Muscle of back (tissue), 11 donors: Measurements from ENCODE around the gene PLCD1. TPM values are rescaled to one million over a fixed set of nuclear protein-coding genes. Genes with fewer than 3 reads are reported as not detected.
"Not testable (repeated sequence)": the region's sequence is repeated elsewhere in the genome, so short reads cannot be mapped to it uniquely, and the experiment has no call there.

ENCODE experiments used
- DNase-seq, 3 donors: peaks; one replicate each; pipeline versions ENCODE4 v3.0.0 to v3.0.0-alpha.2; 2013
- polyA plus RNA-seq, 10 donors: library from polyadenylated mRNA; unstranded; fragments of 120-200 nt; gene quantifications; one replicate each; pipeline ENCODE4 v1.2.1, GENCODE V29; 2013; ENCODE audit not compliant: insufficient read length in 10 of 10

The PLCD1 gene
- polyA plus RNA-seq, 10 donors = 9.2 to 14.3 (median 12.6) TPM

DNA sequence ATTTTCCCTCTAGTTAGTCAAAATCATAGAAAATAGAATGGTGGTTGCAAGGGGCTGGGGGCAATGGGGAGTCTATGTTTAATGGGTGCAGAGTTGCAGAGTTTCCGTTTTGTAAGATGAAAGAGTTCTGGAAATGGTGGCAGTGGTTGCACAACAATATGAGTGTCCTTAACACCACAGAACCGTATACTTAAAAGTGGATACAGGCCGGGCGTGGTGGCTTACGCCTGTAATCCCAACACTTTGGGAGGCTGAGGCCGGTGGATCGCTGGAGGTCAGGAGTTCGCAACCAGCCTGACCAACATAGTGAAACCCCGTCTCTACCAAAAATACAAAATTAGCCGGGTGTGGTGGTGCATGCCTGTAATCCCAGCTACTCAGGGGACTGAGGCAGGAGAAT is 41.1 kb downstream of the PLCD1 start:
- DNase-seq = not testable (repeated sequence)

DNA sequence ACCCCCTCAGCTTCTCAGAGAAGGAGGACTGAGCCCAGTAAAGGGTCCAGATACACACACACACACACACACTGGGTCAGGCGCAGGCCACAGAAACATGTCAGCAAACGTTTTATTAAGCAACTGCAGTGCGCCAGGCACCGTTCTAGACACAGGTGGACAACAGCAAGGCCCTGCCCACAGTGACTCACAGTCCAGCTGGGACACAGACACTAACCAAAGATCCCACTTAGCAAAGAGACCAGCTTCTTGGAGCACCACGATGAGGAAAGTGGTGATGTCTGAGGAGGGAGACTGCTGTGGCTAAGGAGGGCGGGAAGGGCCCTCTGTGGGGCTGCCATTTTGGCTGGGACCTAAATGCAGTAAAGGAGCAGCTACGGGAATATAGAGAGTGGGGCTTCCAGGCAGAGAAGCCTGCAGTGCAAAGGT is 41.7 kb downstream of the PLCD1 start:
- no peak for DNase-seq

DNA sequence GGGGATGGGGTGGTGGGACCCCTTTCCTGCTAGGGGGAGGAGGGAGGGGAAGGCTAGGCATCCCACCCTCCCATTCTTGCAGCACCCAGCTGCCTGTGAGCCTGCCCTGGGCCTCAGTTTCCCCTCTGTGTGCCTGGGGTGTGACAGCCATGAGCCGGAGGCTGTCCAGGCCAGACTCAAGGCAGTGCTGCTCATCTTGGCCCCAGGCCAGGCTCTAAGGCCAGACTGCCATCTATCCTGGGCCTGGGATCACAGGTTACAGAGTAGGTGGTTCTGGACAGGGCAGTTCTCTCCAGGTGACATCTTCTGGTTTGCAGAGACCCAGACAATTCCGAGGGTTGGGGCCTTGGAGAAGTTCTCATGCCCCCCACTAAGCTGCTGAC is 42.1 kb downstream of the PLCD1 start:
- no peak for DNase-seq

DNA sequence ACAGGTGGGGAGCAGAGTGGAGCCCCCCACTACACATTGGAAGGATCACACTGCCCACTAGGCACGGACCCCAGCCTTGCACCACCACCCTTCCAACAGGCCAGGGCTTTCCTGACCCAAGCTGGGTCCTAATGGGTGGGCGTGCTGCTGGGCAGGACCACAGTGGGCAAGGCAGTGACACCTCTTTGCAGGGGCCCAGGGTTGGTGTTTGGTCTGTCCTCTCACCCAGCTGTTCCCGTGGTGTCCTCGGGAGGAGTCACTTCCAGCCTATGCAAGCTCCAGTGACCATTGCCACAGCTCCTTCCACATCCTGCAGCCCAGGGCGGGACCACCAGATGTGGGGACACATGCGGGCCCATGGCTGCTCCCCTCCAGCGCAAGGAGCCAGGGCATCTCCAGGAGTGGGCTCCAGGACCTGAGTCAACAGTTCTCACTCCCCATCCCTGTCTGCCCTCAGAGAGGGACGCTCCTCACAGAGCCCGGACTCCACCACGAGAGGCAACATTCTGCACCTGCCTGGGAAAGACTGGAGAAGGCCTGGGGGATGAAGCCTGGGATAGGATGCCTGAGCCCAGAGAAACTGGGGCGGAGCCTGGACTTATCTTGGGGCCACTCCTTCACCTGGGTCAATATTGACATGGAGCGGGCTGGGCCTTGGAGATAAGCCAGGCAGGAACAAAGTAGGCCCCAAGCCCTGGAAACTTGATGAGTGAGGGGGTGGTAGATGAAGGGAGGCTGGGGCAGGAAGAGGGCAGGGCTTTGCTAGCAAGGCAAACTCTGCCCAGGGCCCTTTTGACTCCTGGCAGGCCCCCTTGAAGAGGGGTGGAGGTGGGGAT is 42.7 kb downstream of the PLCD1 start:
- DNase-seq = no peak

DNA sequence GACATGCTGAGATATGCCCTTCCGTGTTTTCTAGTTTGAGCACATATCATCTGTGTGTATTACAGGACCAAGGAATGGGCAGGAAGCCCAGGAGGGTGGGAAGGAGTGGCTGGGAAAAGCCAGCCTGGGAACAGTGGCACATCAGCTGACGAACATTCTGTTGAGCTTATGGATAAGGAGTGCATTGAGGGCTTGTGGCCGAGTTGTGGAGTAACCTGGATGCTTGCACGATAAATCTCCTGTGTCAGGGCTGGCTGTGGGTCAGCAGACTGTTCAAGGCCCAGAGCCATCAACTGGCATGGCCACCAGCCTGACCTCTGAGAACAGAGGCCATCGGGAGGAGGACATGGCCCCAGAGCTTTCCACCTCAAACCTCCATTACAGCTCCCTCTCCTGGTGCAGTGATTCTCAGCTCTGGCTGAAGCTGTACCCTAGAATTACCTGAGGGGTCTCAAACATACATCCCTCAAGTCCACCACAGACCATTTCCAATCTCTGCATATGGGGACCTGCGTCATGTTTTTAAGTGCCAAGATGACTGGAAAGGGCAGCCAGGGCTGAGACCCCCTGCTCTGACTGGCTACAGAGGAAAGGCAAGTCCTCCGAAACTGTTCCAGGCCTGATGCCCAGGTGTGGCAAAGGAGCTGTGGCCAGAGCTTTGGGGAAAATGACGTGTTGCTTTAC is 43.7 kb downstream of the PLCD1 start:
- DNase-seq = no peak

DNA sequence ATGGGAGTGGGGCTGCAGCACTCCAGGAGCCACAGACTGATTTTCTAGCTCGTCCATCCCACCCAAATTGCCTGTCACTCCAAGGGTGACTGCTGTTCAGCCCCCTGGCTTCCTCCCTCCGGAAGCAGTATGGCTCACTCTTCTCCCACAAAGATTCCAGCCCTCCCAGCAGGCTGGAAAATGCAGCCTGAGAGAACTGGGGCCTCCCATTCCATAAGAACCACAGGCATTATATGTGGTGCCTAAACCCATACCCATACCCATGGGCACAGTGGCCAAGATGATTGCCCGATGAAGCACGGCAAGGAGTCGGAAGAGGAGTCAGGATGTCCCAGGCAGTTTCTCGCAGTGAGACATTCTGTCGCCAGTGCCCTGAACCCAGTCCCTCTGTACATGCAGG is 44.8 kb downstream of the PLCD1 start:
- DNase-seq = no peak

DNA sequence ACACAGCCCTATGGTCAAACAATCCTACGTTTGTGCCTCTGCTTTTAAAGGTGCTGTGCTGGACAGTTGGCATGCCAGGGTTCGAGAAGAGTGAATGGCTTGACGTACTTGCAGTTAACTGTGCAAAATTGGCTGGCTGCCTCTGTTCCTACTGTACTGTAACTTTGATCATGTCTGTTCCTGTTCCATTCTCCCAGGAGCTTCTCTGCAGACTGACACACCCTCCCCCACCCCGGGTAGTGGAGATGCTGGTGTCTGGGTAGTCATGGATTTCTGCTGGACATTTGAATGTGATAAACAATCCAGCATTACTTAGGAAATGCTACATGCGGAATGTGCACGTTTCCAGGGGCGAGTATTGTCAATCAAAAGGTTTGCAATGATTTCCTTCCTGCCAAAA is 45.4 kb downstream of the PLCD1 start:
- DNase-seq = no peak

DNA sequence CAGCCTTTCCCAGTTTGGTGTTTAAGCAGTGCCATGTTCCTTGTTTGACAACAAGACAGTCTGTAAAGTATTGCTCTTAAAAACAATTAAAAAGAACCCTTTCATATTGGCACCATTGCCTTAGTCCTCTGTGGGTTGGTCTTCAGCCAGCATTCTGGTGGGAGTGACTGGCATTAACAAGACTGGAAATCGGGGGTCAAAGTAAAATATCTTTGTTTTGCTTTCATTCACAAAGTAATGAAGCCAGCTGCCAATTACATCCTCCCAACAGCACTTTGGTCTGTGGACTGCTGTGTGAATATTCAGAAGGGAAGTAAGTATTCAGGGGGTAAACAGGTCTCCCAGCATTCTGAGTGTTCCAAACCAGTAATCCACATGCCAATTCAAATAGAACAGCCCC is 47.1 kb downstream of the PLCD1 start:
- DNase-seq = no peak

DNA sequence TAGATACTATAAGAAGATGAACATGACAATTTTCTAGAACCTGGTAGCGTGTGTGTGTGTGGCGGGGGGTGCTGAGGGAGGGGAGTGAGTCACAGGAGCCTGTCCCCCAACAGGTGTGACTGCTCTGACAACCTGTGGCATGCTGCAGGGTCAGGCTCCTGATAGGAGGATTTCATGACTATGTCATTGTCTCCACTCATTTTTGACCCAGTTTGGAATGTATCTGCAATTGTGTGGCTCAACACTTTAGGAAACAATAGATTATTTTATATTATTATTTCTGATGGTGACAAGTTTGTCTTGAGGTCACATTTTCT is 48.1 kb downstream of the PLCD1 start:
- DNase-seq = no peak

DNA sequence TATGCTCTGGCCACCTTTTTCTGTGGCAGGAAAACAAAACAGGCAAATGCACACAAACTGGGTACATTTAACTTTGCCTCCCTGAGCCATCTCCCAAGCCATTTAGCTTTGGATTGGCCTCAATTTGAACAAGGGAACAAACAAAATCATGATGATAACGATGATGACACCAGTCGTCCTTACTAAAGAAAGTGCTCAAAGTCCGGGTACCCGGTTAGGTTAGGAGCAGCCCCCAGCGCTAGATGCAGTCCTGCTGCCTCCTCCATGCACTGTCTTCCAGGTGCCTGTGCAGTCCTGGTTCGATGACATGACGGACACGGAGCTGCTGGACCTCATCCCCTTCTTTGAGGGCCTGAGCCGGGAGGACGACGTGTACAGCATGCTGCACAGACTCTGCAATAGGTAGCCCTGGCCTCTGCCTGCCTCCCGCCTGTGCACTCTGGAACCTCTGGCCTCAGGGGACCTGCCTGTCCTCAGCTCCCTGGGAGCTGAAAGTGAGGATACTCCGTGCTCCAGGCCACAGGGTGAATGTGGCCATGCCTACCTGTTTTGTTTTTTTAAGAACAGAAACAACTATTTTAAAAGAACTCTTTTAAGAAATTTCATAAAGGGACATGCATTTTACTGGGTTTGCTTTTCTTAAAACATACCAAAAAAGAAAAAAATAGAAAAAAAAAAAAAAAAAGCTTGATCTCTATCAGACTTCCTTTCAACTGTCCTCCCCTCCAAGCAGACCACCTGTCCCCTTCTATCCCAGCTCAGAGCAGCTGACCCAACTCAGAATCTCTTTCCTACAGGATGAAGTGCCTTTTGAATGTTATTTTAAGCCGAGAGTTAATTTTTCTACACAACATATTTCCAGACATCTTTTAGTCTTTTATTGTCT is 48.7 kb downstream of the PLCD1 start:
- DNase-seq = no peak

DNA sequence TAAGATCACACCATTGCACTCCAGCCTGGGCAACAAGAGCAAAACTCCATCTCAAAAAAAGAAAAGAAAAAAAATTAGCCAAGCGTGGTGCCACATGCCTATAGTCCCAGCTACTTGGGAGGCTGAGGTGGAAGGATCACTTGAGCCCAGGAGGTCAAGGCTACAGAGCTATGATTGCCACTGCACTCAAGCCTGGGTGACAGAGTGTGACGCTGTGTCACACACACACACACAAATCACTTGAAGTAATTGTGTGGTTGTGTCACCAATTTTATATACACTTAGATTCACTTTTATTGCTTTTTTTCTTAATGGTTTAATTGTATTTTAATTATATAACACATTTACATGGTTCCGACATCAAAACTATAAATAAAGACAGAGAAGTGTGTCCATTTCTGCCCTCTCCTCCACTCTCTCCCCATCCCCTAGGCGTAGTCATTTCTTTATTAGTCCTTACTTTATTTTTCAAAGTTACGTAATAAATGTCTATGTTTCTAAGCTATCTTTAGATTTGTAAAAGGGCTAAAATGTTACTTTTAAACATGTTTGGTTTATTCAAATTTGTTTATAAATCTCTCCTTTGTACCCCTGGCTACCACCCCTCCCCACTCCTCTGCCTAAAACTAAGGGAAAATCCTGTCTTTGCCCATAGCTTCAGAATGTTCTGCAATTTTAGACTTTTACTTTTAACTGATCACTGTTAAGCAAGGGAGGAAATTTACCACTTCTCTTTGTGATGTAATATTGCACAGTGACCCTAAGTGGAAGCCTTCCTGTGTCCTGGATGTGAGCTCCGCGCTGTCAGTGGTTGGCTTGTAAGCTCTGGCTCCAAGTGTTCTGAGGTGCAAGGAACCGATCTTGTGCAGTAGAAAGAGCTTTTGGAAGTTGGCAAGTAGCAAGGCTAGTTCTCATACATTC is 49.6 kb downstream of the PLCD1 start:
- no peak for DNase-seq

DNA sequence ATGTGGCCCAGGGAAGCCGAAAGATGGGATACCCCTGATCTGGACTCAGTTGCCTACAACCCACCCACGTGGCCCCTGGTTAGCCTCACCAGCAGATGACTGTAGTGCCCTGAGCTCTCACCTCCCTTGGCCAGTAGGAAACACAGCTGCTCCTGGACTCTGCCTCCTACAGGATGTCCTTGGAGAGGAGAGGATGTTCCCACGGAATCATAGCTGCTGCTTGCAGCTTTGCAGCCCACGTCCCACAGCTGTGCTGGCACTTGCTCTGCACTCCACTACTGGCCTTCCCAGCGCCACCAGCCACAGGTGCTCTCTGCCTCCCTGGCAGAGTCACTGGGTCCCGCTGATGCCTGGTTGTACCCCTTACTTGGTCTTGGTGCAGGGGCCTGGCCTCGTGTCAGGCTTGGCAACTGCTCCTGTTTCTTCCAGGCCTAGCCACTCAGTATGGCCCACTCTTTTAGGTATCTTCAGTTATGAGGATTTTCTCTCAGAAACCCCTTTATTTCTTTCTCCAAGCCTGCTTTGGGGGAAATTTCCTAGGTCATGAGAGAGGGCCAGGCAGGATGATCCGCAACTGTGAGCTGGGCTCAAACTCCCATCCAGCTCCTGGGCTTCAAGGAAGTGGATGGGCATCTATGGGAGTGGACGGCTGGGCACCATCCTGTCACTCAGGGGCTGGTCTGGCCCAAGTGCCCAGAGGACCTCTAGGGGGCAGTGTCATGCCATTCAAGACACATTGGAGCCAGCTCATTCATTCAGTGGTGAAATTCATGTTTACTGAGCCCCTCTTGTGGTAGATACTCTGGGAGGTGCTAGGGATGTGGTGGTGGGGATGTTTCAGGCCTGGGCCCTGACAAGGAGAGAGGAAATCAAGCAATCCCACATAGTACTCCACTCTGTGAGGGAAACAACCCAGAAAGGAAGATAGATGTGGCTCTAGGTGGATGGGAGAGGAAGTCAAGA is 55.0 kb downstream of the PLCD1 start:
- peak in 2 of 3 donors; percentile 44 to 73 for DNase-seq

DNA sequence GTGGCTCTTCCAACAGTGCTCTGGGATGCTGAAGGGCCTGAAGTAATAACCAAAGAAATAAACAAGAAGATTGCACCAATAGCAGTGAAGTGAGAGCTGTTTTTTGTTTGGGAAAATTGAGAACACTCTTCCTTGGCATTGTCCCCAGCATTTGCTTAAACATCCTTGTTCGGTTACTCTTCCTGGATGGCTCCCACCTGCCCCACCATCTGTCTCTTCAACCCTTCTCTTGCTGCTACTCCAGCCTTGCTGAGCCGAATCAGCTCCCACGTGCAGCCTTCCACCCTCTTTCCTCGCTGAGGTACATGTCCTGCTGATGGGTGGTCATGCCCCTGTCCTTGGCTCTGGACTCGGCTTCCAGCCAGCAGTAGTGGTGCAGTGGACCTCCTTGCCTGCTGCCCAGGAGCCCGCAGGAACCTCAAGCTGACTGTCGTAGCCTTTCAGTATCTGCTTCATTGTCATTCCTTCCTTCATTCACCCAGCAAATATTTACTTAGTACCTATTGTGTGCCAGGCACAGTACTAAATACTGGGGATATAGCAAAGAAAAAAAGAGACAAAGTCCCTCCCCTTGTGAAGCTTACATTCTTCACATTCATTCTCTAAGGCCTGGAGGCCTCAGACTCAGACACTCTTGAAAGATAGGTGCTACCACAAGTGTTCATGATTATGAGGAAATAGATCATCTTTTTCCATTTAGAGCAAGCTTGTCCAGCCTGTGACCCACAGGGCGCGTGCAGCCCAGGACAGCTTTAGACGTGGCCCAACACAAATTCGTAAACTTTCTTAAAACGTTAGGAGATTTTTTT is 56.0 kb downstream of the PLCD1 start:
- DNase-seq = peak in 1 of 3 donors; percentile 36

DNA sequence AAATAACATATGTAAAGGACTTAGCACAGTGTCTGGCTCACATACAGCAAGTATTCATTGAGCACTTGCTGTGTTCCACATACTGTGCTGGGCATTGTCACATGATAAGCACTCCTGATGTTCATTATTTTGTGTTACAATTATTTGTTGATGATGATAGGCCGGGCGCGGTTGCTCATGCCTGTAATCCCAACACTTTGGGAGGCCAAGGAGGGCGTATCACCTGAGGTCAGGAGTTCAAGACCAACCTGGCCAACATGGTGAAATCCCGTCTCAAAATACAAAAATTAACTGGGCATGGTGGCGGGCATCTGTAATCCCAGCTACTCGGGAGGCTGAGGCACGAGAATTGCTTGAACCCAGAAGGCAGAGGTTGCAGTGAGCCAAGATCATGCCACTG is 57.4 kb downstream of the PLCD1 start:
- not testable (repeated sequence) for DNase-seq

DNA sequence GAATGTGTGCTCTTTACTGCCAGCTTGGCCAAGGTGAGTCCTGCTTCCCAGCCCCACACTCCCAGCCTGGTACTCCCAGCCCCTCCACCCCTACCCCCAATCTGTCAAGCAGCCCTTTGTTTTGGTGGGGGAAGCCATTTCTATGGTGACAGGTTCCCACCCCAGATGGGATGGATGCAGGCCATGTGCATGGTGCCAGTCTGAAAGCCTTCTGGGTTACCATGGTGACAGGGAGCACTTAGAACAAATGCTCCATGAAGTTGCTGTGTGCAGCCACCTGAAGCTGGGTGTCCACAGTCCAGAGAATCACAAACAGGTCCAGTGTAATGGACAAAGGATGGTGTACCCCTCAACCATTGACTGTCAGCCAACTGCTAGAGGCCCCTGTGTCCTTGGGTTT is 58.0 kb downstream of the PLCD1 start:
- no peak for DNase-seq

DNA sequence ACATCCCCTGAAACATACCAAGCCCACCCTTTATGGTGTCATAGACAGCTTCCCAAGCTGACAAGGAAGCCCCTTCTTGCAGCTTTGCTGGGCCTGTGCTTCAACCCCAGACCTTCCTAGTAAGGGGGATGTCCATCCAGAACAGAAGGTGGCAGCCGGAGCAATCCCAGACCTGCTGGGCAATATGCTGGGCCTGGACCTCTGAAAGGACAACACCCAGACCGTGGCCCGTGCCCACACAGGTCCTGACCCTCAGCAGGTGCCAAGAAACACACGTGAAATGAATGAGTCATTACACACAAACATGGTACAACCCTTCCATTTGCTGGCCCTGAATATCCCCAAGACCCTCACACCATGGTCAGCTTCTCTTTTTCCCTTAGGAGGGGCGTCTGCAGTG is 58.6 kb downstream of the PLCD1 start:
- DNase-seq = no peak

DNA sequence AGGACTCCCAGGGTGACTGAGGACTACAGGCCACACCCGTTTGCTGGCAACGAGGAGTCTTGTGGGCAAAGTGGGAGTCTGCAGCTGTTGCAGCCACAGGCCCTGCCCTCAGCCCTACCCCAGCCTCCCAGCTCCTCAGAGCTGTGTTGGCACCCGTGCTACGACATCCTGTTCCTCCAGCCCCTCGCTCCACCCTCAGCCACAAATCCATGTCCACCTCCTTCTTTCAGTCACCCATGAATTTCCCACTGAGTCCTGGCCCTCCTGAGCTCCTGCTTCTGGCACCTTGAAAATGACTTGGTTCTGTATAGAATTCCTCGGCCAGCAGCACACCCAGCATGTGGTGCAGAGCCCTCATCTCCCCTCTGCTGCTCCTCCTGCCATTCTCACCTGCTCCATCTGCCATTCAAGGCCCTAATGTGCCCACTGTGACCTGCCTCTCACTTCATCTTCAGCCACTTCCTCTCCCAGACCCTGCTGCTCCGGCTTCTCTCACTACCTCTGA is 59.8 kb downstream of the PLCD1 start:
- DNase-seq = peak in 2 of 3 donors; percentile 44 to 63

DNA sequence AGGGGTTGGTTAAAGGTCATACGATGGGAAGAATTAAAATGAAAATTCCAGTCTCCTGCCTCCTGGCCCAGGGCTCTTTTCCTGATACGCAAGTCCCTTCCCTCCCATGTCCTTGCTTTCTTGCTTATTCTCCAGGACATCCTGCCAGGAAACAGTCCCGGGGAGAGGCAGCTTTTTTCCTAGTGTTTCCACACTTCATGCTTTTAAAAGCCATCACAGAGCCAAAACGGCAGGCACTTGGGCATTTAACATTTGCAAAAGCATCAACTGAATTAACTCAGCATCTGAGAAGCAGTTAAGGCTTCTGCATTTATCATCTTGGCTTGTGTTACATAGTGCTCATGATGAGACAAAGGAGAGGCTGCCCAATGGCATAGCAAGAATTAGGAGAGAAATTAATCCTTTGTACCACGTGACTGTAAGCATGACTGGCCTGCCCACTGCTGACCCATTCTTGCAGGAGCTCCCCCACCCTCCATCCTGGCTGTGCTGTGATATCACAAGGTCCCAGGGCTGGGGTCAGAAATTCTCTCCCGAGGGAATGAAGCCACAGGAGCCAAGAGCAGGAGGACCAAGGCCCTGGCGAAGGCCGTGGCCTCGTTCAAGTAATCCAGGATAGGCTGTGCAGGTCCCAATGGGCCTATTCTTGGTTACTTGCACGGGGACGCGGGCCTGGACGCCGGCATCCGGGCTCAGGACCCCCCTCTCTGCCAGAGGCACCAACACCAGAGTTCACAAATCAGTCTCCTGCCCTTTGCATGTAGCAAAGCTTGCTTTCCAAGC is 60.4 kb downstream of the PLCD1 start:
- peak in 1 of 3 donors; percentile 57 for DNase-seq
